ENCODE data around the gene TMPRSS12.

The TMPRSS12 gene

GRCh38 chr12:50927356-50927755 is 84.6 kb downstream of the TMPRSS12 start:
- DNase-seq, result no peak

- no peak for DNase-seq
These were observed 85.1 kb downstream of the TMPRSS12 start for GRCh38 chr12:50927766-50928224.

- no peak for DNase-seq
These were observed 85.7 kb downstream of the TMPRSS12 start for GRCh38 chr12:50928392-50928791.

GRCh38 chr12:50929831-50930230 is 87.1 kb downstream of the TMPRSS12 start:
- DNase-seq, result no peak

GRCh38 chr12:50930477-50930876 is 87.8 kb downstream of the TMPRSS12 start:
- peak; percentile 16 for DNase-seq

GRCh38 chr12:50932787-50933280 is 90.1 kb downstream of the TMPRSS12 start:
- peak; percentile 13 for DNase-seq

GRCh38 chr12:50933459-50934124 is 90.9 kb downstream of the TMPRSS12 start:
- DNase-seq, result no peak

GRCh38 chr12:50934371-50934851 is 91.7 kb downstream of the TMPRSS12 start:
- no peak for DNase-seq

- no peak for DNase-seq
These were observed 92.5 kb downstream of the TMPRSS12 start for GRCh38 chr12:50934981-50935807.

GRCh38 chr12:50936821-50937530 is 94.2 kb downstream of the TMPRSS12 start:
- DNase-seq, result no peak
